ENCODE data around the gene PRR23E.

The PRR23E gene

GRCh38 chr3:127238602-127239001 lies 45.7 kb downstream of the PRR23E start:
- TF ChIP-seq REST (IDR thresholded peaks at IDR 0.05; ENCODE audit: low read depth) (no peak), TEAD4 (IDR thresholded peaks at IDR 0.05) (no peak), MAX (IDR thresholded peaks at IDR 0.05) (no peak), FOXM1 (IDR thresholded peaks at IDR 0.05; ENCODE audit: borderline replicate concordance, low read depth) (no peak), USF1 (IDR thresholded peaks at IDR 0.05) (no peak), CREB1 (IDR thresholded peaks at IDR 0.05; ENCODE audit: low read depth) (no peak), EP300 (IDR thresholded peaks at IDR 0.05; ENCODE audit: borderline replicate concordance) (no peak)

GRCh38 chr3:127247292-127247691 lies 54.4 kb downstream of the PRR23E start:
- no peak for TF ChIP-seq ZBTB7A (IDR thresholded peaks at IDR 0.05; ENCODE audit: low read depth)
- TF ChIP-seq TCF12 (IDR thresholded peaks at IDR 0.05; ENCODE audit: low read depth): no peak
- TF ChIP-seq RAD21 (IDR thresholded peaks at IDR 0.05; ENCODE audit: low read depth): no peak
- no peak for TF ChIP-seq TEAD4 (IDR thresholded peaks at IDR 0.05)
- no peak for TF ChIP-seq CEBPB (IDR thresholded peaks at IDR 0.05)
- no peak for TF ChIP-seq CREB1 (IDR thresholded peaks at IDR 0.05; ENCODE audit: low read depth)
- TF ChIP-seq REST (IDR thresholded peaks at IDR 0.05; ENCODE audit: low read depth): no peak
- no peak for TF ChIP-seq USF1 (IDR thresholded peaks at IDR 0.05)
- no peak for TF ChIP-seq TAF1 (IDR thresholded peaks at IDR 0.05; ENCODE audit: low read depth)
- no peak for TF ChIP-seq NFIC (IDR thresholded peaks at IDR 0.05)
- TF ChIP-seq EGR1 (IDR thresholded peaks at IDR 0.05): no peak
- TF ChIP-seq MAX (IDR thresholded peaks at IDR 0.05): no peak
- TF ChIP-seq EP300 (IDR thresholded peaks at IDR 0.05; ENCODE audit: borderline replicate concordance): no peak
- no peak for TF ChIP-seq FOXM1 (IDR thresholded peaks at IDR 0.05; ENCODE audit: borderline replicate concordance, low read depth)
- TF ChIP-seq YY1 (IDR thresholded peaks at IDR 0.05; ENCODE audit: low read depth): no peak
